AG04450 (cell line): ENCODE data around the gene ENHO. TPM values are rescaled to one million over a fixed set of nuclear protein-coding genes. Genes with fewer than 3 reads are reported as not detected.

Source experiments
- CTCF ChIA-PET: fragments of 300-600, 350-600 bp; formaldehyde crosslinking; extraction: SDS; loops from one replicate; lab custom pipeline; 2022; ENCODE audit warnings: antibody characterized with exemption, inconsistent platforms; lab: Charles Lee
- POLR2A ChIA-PET: fragments of 350-600 bp; formaldehyde crosslinking; extraction: SDS; loops from one replicate; lab custom pipeline; 2021; ENCODE audit warnings: antibody characterized with exemption, inconsistent platforms; lab: Yijun Ruan, JAX
- DNase-seq: peaks from one replicate; pipeline ENCODE4 v3.0.0-alpha.2; 2011; ENCODE audit warnings: low read depth, low spot score
- H3K27ac ChIP-seq: one replicate; pipeline ENCODE4 v1.5.1; 2012; ENCODE audit warnings: low read depth, low read length, control low read depth
- H3K27me3 ChIP-seq: one replicate; pipeline ENCODE4 v1.6.0; 2012; ENCODE audit warnings: low read length; ENCODE audit not compliant: control insufficient read depth, insufficient read depth
- H3K4me3 ChIP-seq: 2 replicates; pipeline ENCODE4 v1.5.1; 2011; ENCODE audit warnings: mild to moderate bottlenecking, low read depth, low read length, control low read depth
- H3K9me3 ChIP-seq: 2 replicates; pipeline ENCODE4 v1.5.1; 2012; ENCODE audit warnings: low read length; ENCODE audit not compliant: control insufficient read depth, insufficient read depth
- polyA plus RNA-seq: library from polyadenylated mRNA; depleted of rRNA; stranded (reverse); fragments of >200 nt; gene quantifications from 2 replicates; pipeline ENCODE4 v1.2.3, GENCODE V29; 2011
- TF ChIP-seq, protein P1 (sequence below): IDR thresholded peaks from 2 replicates; pipeline ENCODE4 v1.5.1; 2011; ENCODE audit warnings: low read depth, low read length, control low read depth, inconsistent platforms

ENHO gene
- polyA plus RNA-seq, 1 experiment = not detected

DNA sequence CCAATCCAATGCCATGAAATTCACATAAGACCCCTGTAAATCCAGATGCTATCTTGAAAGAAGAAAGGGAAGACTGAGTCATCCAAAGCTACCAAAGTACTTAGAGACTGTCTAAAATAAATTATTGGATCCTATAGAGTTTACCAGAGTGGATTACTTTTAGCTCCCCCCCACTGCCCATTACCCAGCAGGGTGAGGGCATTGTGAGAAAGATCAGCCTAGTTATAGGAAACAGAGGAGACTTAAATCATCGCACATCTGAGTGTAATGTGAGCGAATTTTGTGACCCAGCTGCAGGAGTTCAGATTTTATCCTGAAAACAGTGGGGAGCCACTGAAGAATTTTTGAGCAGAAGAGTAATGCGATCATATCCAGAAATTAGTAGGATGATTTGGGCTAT is 1.6 kb upstream of the ENHO start:
- no peak for DNase-seq
- Histone ChIP-seq H3K27ac (no peak overlapping the region), H3K4me3 (no peak overlapping the region), H3K9me3 (no peaks in the 10 kb centered on the region), H3K27me3 (peaks cover 18% of the 10 kb centered on the region)
- CTCF ChIA-PET = interaction anchor here (0.8 to 1.5 kb wide), 4 partner anchors 23 to 120 kb away, joined by 4 to 5 read pairs (median 4); no protein-coding TSS in a partner anchor
- POLR2A ChIA-PET = no interaction called here
- TF ChIP-seq, protein P1, sequence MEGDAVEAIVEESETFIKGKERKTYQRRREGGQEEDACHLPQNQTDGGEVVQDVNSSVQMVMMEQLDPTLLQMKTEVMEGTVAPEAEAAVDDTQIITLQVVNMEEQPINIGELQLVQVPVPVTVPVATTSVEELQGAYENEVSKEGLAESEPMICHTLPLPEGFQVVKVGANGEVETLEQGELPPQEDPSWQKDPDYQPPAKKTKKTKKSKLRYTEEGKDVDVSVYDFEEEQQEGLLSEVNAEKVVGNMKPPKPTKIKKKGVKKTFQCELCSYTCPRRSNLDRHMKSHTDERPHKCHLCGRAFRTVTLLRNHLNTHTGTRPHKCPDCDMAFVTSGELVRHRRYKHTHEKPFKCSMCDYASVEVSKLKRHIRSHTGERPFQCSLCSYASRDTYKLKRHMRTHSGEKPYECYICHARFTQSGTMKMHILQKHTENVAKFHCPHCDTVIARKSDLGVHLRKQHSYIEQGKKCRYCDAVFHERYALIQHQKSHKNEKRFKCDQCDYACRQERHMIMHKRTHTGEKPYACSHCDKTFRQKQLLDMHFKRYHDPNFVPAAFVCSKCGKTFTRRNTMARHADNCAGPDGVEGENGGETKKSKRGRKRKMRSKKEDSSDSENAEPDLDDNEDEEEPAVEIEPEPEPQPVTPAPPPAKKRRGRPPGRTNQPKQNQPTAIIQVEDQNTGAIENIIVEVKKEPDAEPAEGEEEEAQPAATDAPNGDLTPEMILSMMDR = no peak

DNA sequence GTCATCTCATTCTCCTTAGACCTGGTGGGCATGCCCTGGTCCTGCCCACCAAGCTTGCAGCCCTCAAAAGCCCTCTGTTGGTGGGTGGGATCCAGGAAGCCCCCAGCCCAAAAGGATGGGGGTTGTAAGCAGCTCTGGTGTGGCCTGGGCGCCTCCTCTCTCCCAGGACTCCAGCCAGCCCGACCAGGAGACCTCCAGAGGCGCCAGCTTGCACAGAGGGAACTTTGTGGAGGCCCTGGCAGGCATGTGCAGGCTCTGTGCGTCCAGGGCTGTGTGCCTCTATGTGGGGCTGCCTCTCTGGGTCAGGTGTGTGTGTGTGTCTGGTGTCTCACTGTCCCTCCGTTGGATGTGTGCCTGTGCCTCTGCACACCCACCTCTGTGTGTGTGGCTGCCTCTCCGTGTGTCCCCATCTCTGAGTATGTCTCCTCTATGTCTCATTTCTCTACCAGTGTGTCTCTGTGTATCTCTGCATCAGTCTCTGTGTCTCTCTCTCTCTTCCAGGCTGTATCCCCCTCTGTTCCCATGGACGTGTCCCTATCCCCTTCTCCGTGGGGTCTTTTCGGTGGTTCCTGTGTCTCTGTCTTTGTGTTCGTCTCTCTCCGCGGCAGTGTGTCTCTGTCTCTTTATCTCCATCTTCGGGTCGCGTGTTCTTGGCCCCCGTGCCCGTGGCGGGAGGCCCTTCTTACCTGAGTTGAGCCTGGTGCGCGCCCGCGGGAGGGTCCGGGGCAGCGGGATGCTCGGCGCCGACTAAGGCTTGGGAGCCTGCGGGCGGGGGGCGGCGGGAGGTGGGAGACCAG is 501 bp downstream of the ENHO start:
- H3K4me3 ChIP-seq = peak overlapping the region; percentile 25
- H3K27ac ChIP-seq = no peak overlapping the region
- TF ChIP-seq, protein P1 = no peak
- H3K9me3 ChIP-seq = no peaks in the 10 kb centered on the region
- ChIA-PET POLR2A (no interaction called here), CTCF (no interaction called here)
- no peak for DNase-seq
- peaks cover 30% of the 10 kb centered on the region for H3K27me3 ChIP-seq

DNA sequence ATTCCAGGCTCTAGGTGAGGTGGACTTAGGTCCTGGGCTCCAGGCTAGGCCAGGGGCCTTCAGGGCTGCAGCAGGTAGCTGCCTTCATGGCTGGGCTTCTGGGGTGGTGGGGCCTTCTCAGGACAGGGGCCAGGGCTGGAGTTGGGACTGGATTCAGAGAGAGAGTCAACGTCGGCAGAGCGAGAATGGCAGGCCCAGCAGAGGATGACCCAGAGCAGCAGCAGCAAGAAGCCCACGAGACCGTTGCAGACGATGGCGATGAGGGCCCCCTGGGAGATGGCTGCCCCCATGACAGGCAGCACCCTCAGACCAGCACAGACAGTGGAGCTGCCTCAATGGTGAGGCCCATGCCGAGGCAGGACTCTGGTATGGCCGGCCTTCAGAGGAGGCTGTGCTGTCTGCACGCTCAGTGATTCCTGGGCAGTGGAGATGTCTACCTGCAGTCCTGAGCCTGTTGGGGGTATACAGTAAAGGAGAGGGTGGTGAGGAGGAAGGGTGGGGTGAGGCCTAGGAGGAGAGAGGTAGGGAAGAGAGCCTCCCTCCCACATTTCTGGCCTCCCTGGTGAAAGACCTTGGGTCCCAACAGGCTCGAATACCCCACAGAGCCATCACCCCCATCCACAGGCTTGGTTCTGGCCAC is 1.3 kb downstream of the ENHO start:
- POLR2A ChIA-PET = no interaction called here
- no peak overlapping the region for H3K27ac ChIP-seq
- CTCF ChIA-PET = no interaction called here
- TF ChIP-seq, protein P1 = no peak
- no peak overlapping the region for H3K4me3 ChIP-seq
- H3K27me3 ChIP-seq = peaks cover 32% of the 10 kb centered on the region
- no peak for DNase-seq
- H3K9me3 ChIP-seq = no peaks in the 10 kb centered on the region

DNA sequence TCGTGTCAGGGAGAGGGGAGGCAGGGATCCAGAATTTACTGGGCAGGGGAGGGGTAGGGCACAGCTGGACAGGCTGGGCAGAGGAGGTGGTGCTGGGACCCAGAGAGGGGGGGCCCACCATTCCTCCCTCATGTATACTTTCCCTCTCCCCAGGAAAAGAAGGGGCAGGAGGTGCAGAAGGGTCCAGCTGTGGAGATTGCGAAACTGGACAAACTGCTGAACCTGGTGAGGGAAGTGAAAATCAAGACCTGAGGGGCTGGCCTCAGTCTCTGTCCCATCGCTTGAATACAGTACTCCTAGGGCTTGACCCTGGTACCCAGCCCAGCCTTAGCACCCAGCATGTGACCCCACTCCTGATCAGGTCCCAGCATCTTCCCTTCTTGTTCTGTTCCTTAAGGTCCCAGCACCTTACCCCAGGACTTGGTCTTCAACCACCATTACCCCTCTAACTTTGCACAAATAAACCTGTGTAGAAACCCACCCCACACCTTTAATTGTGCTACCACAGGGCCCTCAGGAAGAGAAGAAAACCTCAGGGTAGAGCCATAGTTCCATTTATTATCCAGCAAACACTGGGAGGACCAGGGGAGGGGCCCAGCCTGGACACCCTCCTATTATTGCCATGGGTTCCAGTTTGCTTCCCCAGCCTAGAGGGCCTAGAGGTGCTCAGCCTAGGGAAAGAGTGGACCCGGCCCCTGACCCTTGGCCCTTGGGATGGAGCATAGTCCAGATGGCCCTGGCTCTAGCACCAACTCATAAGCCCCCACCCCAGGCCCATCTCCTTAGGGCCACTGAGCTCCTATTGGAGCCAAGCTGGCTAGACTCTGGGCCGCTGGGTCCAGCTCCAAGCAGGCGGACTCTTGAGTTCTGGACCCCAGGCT is 2.0 kb downstream of the ENHO start:
- H3K27ac ChIP-seq = no peak overlapping the region
- DNase-seq = no peak
- H3K27me3 ChIP-seq = peaks cover 32% of the 10 kb centered on the region
- ChIA-PET POLR2A (no interaction called here), CTCF (interaction anchor here (1.9 kb wide), 1 partner anchor 20 kb away, joined by 8 read pairs; no protein-coding TSS in a partner anchor)
- TF ChIP-seq, protein P1 = no peak
- H3K4me3 ChIP-seq = no peak overlapping the region
- no peaks in the 10 kb centered on the region for H3K9me3 ChIP-seq
